CD4-positive, CD25-positive, alpha-beta regulatory T cell (primary cell): Measurements from ENCODE around the gene TRAF3. TPM values are rescaled to one million over a fixed set of nuclear protein-coding genes. Genes with fewer than 3 reads are reported as not detected.
A peak's percentile ranks its signal among the peaks of the same experiment; 100 is the strongest.
"Not testable (repeated sequence)": the region's sequence is repeated elsewhere in the genome, so short reads cannot be mapped to it uniquely, and the experiment has no call there.

ENCODE experiments used
- ATAC-seq, 2 donors: fragments of 150-1000 bp; cut with Tn5 transposase; one replicate each; pipeline ENCODE4 v1.10.0; 2021; ENCODE audit warnings: low read depth in 2 of 2, moderate number of reproducible peaks in 2 of 2, moderate library complexity in 1 of 2
- DNase-seq, 3 donors: peaks; one replicate each; pipeline versions ENCODE4 v3.0.0 to v3.0.0-alpha.2; 2012 to 2022; ENCODE audit warnings: mixed read lengths in 1 of 3
- H3K27ac ChIP-seq: one replicate; pipeline ENCODE4 v1.7.0; 2013; ENCODE audit warnings: mild to moderate bottlenecking, low read length; ENCODE audit not compliant: insufficient read depth, poor library complexity, severe bottlenecking
- H3K27me3 ChIP-seq: one replicate; pipeline ENCODE4 v1.7.0; 2013; ENCODE audit warnings: low read length; ENCODE audit not compliant: control insufficient read depth, insufficient read depth
- H3K36me3 ChIP-seq: one replicate; pipeline ENCODE4 v1.7.0; 2013; ENCODE audit warnings: mild to moderate bottlenecking, low read length, moderate library complexity; ENCODE audit not compliant: control insufficient read depth, insufficient read depth
- H3K4me1 ChIP-seq: 2 replicates; pipeline ENCODE4 v1.7.0; 2013; ENCODE audit warnings: mild to moderate bottlenecking, low read length; ENCODE audit not compliant: insufficient read depth, control insufficient read depth, poor library complexity, severe bottlenecking
- H3K4me3 ChIP-seq: one replicate; pipeline ENCODE4 v1.7.0; 2013; ENCODE audit warnings: low read depth, mild to moderate bottlenecking, low read length, moderate library complexity
- H3K9me3 ChIP-seq, 2 experiments: 1 replicate in 1 of 2; 2 replicates in 1 of 2; pipeline ENCODE4 v1.7.0; 2013; ENCODE audit warnings: low read length in 2 of 2, mild to moderate bottlenecking in 1 of 2, moderate library complexity in 1 of 2; ENCODE audit not compliant: control insufficient read depth in 2 of 2
- H3K27ac Mint-ChIP-seq, 3 donors: one replicate each; pipeline ENCODE4 v1.8.0; 2020 to 2022; ENCODE audit warnings: mild to moderate bottlenecking in 3 of 3, mixed read lengths in 3 of 3, moderate library complexity in 2 of 3
- H3K27me3 Mint-ChIP-seq: one replicate; pipeline ENCODE4 v1.8.0; 2022; ENCODE audit warnings: mild to moderate bottlenecking, mixed read lengths
- H3K36me3 Mint-ChIP-seq: one replicate; pipeline ENCODE4 v1.8.0; 2020; ENCODE audit warnings: mixed read lengths
- H3K4me1 Mint-ChIP-seq, 4 donors: one replicate each; pipeline ENCODE4 v1.8.0; 2020 to 2022; ENCODE audit warnings: mixed read lengths in 4 of 4, mild to moderate bottlenecking in 1 of 4
- H3K4me3 Mint-ChIP-seq, 4 donors: one replicate each; pipeline ENCODE4 v1.8.0; 2020 to 2022; ENCODE audit warnings: mild to moderate bottlenecking in 4 of 4, mixed read lengths in 4 of 4, moderate library complexity in 3 of 4
- H3K9me3 Mint-ChIP-seq, 7 donors: one replicate each; pipeline ENCODE4 v1.8.0; 2020 to 2022; ENCODE audit warnings: mixed read lengths in 7 of 7, mild to moderate bottlenecking in 3 of 7, moderate library complexity in 2 of 7
- polyA plus RNA-seq, 4 donors: library from polyadenylated mRNA; unstranded; fragments of 300-500 nt; fragmentation: Illumina TruSeq; gene quantifications; one replicate each; pipeline ENCODE4 v1.2.3, GENCODE V29; 2021
- total RNA-seq: library from RNA; stranded (reverse); gene quantifications from one replicate; pipeline ENCODE4 v1.2.3, GENCODE V29; 2022

Gene TRAF3
- total and polyA plus RNA-seq, 5 donors from 2014 or later = 17.7 to 71.2 (median 22.5) TPM

DNA sequence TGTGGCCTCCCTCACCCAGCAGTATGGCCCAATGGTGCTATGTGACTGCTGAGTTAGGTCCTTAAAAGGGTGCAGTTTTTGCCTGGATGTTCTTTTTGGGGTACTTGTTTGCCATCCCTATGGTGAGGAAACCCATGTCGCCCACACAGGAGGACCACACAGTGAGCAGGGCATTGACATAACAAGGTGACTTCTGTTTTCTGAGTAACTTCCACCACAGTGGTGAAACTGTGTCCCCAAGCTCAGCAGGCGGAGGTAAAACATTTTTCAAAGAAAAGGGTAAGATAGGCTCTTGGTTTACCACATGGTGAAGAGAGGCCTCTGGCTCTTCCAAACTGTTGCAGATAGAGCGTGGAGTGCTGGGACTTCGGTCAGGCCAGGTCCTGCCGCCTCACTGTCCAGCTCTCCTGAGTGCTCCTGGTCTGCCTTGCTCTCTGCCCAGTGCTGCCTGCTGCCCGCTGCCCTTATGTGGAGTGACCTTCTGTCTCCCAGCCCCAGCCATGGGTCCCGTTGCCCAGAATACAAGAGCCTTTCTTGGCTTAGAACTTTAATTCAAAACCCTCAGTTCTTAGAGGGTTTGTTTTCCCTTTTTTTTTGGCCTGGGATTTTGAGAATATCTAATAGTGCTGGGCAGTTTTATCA, 54.0 kb downstream of the TRAF3 start:
- DNase-seq (no peak), ATAC-seq (no peak)
- Histone ChIP-seq H3K27ac (no peak overlapping the region), H3K27me3 (no peaks in the 10 kb centered on the region), H3K36me3 (peaks cover 27% of the 10 kb centered on the region), H3K4me3 (no peak overlapping the region), H3K4me1 (peaks cover 27% of the 10 kb centered on the region), H3K9me3 (no peaks in the 10 kb centered on the region)
- Mint-ChIP-seq H3K4me1 (peaks cover 36 to 57% (median 47%) of the 10 kb centered on the region in 4 donors), H3K27me3 (no peaks in the 10 kb centered on the region), H3K9me3 (no peaks in the 10 kb centered on the region), H3K4me3 (no peak overlapping the region), H3K36me3 (peaks cover 30% of the 10 kb centered on the region), H3K27ac (peak overlapping the region; percentile 26 to 73 (median 55))

DNA sequence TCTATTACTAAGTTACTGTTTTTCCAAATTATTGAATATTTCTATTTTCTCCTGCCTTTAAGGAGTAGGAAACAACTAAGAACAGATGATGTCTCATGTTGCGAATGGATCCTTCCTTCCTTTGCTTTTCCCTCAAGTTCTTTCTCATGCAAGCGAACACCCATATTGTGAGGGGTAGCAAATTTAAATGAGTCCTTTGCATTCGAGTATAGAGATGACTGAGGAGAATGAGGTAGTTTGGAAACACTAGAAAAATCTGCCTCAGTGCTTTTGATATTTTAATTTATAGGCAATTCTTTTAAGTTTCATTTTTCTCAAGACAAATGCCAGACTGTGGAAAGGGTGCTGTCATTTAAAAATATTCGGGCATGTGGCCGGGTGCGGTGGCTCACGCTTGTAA, 56.1 kb downstream of the TRAF3 start:
- ATAC-seq (no peak), DNase-seq (no peak)
- no peaks in the 10 kb centered on the region for H3K9me3 Mint-ChIP-seq

DNA sequence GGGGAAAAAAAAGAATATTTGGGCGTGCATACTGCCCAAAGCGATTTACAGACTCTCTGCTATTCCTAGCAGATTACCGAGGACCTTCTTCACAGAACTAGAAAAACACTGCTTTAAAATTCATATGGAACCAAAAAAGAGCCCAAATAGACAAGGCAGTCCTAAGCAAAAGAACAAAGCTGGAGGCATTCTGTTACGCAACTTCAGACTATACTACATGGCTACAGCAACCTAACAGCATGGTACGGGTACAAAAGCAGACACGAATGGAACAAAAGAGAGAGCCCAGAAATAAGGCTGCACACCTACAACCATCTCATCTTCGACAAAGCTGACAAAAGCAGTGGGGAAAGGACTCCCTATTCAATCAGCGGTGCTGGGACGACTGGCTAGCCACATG, 56.7 kb downstream of the TRAF3 start:
- peaks cover 25% of the 10 kb centered on the region for H3K36me3 ChIP-seq
- DNase-seq (no peak), ATAC-seq (no peak)
- Mint-ChIP-seq H3K4me1 (peaks cover 36 to 47% (median 37%) of the 10 kb centered on the region in 4 donors), H3K4me3 (no peak overlapping the region), H3K27ac (no peak overlapping the region), H3K27me3 (no peaks in the 10 kb centered on the region), H3K9me3 (no peaks in the 10 kb centered on the region), H3K36me3 (peaks cover 42% of the 10 kb centered on the region)
- no peaks in the 10 kb centered on the region for H3K27me3 ChIP-seq
- H3K4me3 ChIP-seq = no peak overlapping the region
- H3K4me1 ChIP-seq = peaks cover 8% of the 10 kb centered on the region
- H3K9me3 ChIP-seq = no peaks in the 10 kb centered on the region
- no peak overlapping the region for H3K27ac ChIP-seq

More for the DNA sequence above, 56.1 kb downstream of the TRAF3 start:
- H3K36me3 Mint-ChIP-seq = peaks cover 40% of the 10 kb centered on the region
- no peak overlapping the region for H3K4me3 ChIP-seq
- H3K4me1 ChIP-seq = peaks cover 13% of the 10 kb centered on the region
- H3K4me3 Mint-ChIP-seq = no peak overlapping the region
- peaks cover 40 to 47% (median 42%) of the 10 kb centered on the region in 4 donors for H3K4me1 Mint-ChIP-seq
- H3K36me3 ChIP-seq = peaks cover 25% of the 10 kb centered on the region
- no peaks in the 10 kb centered on the region for H3K27me3 Mint-ChIP-seq
- no peaks in the 10 kb centered on the region for H3K27me3 ChIP-seq
- peak overlapping the region in 1 of 3 donors; percentile 17 for H3K27ac Mint-ChIP-seq
- no peak overlapping the region for H3K27ac ChIP-seq
- no peaks in the 10 kb centered on the region for H3K9me3 ChIP-seq

DNA sequence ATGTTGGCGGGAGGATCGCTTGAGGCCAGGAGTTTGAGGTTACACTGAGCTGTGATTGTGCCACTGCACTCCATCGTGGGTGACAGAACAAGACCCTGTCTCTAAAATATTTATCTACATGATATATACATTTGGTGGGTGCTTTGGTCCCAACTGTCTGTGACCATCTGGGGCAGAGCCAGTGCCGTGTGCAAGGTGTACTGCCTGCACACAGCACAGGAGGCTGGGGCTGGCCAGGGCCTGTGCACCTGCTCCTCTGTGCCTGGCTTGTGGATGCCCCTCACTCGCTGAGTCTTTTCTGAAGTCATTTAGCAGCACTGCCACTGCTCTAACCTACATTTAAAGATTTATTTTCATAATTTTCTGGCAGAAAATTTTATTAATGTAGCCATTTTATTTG, 58.7 kb downstream of the TRAF3 start:
- H3K36me3 ChIP-seq = peaks cover 21% of the 10 kb centered on the region
- no peak overlapping the region for H3K4me3 ChIP-seq
- Mint-ChIP-seq H3K27ac (peak overlapping the region in 1 of 3 donors; percentile 80), H3K27me3 (no peaks in the 10 kb centered on the region), H3K4me3 (no peak overlapping the region), H3K36me3 (peaks cover 39% of the 10 kb centered on the region), H3K4me1 (peaks cover 27 to 34% (median 32%) of the 10 kb centered on the region in 4 donors), H3K9me3 (no peaks in the 10 kb centered on the region)
- ATAC-seq (no peak), DNase-seq (no peak)
- no peak overlapping the region for H3K27ac ChIP-seq
- H3K9me3 ChIP-seq = no peaks in the 10 kb centered on the region
- H3K27me3 ChIP-seq = no peaks in the 10 kb centered on the region
- no peaks in the 10 kb centered on the region for H3K4me1 ChIP-seq

DNA sequence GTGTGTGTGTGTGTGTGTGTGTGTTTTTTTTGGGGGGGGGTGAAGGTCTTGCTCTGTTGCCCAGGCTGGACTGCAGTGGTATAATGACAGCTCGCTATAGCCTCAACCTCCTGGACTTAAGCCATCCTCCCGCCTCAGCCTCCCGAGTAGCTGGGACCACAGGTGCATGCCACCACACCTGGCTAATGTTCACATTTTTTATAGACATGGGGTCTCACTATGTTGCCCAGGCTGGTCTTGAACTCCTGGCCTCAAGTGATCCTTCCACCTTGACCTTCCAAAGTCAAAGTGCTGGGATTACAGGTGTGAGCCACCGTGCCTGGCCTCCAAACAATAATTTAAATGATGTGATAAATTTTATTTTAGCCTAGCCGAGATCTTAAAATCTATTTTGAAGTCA, 59.9 kb downstream of the TRAF3 start:
- peaks cover 36% of the 10 kb centered on the region for H3K36me3 Mint-ChIP-seq
- H3K9me3 Mint-ChIP-seq, H3K4me3 ChIP-seq, H3K27me3 ChIP-seq, H3K27me3 Mint-ChIP-seq, ATAC-seq, H3K27ac ChIP-seq, DNase-seq, H3K9me3 ChIP-seq, H3K4me3 Mint-ChIP-seq, H3K4me1 ChIP-seq: not testable (repeated sequence)
- peaks cover 27 to 30% (median 28%) of the 10 kb centered on the region in 4 donors for H3K4me1 Mint-ChIP-seq
- H3K36me3 ChIP-seq = peaks cover 17% of the 10 kb centered on the region
- H3K27ac Mint-ChIP-seq = peak overlapping the region in 1 of 3 donors; percentile 18

DNA sequence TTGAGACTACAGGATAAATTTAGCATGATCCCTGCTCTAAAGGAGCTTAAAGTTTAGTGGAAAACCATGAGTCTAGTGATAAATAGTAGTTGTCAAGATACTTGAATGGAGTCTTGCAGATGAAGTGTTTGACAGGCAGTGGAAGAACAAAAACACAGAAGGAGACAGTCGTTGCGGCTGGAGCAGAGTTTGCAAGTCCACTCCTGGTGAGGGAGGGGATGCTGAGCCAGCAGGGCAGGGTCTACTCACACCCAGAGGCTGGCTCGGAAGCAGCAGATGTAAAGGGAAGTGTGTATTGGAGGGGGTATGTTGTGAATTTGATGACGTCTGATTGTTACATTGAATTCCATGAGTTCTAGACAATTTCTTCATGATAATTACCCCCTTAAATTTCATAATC, 61.3 kb downstream of the TRAF3 start:
- H3K27ac Mint-ChIP-seq = peak overlapping the region in 1 of 3 donors; percentile 23

DNA sequence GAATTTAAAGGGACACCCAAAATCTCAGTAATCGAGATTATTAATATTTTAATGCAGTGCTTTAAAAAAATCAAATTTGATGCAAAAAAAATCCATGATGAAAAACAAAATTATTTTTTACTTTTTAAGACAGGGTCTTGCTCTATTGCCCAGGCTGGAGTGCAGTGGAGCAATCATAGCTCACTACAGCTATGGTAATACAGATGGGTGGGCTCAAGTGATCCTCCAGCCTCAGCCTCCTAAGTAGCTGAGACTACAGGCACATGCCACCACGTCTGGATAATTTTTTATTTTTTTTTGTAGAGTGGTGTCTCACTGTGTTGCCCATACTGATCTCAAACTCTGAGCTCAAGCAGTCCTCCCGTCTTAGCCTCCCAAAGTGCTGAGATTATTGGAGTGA, 62.9 kb downstream of the TRAF3 start:
- peaks cover 34% of the 10 kb centered on the region for H3K36me3 Mint-ChIP-seq
- H3K4me1 ChIP-seq = no peaks in the 10 kb centered on the region
- H3K36me3 ChIP-seq = peaks cover 5% of the 10 kb centered on the region
- no peak overlapping the region for H3K4me3 ChIP-seq
- no peaks in the 10 kb centered on the region for H3K27me3 Mint-ChIP-seq
- no peak overlapping the region for H3K27ac ChIP-seq
- H3K9me3 Mint-ChIP-seq = no peaks in the 10 kb centered on the region
- no peak overlapping the region for H3K4me3 Mint-ChIP-seq
- DNase-seq (no peak), ATAC-seq (no peak)
- H3K9me3 ChIP-seq = no peaks in the 10 kb centered on the region
- peaks cover 15 to 32% (median 27%) of the 10 kb centered on the region in 4 donors for H3K4me1 Mint-ChIP-seq
- peak overlapping the region in 1 of 3 donors; percentile 56 for H3K27ac Mint-ChIP-seq
- H3K27me3 ChIP-seq = no peaks in the 10 kb centered on the region

More for the DNA sequence above, 61.3 kb downstream of the TRAF3 start:
- Histone ChIP-seq H3K4me1 (no peaks in the 10 kb centered on the region), H3K27ac (no peak overlapping the region), H3K9me3 (no peaks in the 10 kb centered on the region), H3K4me3 (no peak overlapping the region), H3K36me3 (peaks cover 9% of the 10 kb centered on the region), H3K27me3 (no peaks in the 10 kb centered on the region)
- Mint-ChIP-seq H3K36me3 (peaks cover 40% of the 10 kb centered on the region), H3K4me3 (no peak overlapping the region), H3K4me1 (peaks cover 21 to 30% (median 27%) of the 10 kb centered on the region in 4 donors), H3K27me3 (no peaks in the 10 kb centered on the region), H3K9me3 (no peaks in the 10 kb centered on the region)
- DNase-seq (no peak), ATAC-seq (no peak)
